ENCODE measurements around the gene NUP210. TPM values are rescaled to one million over a fixed set of nuclear protein-coding genes. Genes with fewer than 3 reads are reported as not detected.
"Not testable (repeated sequence)": the region's sequence is repeated elsewhere in the genome, so short reads cannot be mapped to it uniquely, and the experiment has no call there.

Gene NUP210
- total RNA-seq, 1 donor from 2014 or later = 2.3 TPM

- DNase-seq (ENCODE audit: low read depth in 2 of 2) = no peak
Observed at GRCh38 chr3:13429631-13430291, 9.6 kb upstream of the NUP210 start.

GRCh38 chr3:13428678-13429077 lies 8.6 kb upstream of the NUP210 start:
- not testable (repeated sequence) for DNase-seq (ENCODE audit: low read depth in 2 of 2)

DNA sequence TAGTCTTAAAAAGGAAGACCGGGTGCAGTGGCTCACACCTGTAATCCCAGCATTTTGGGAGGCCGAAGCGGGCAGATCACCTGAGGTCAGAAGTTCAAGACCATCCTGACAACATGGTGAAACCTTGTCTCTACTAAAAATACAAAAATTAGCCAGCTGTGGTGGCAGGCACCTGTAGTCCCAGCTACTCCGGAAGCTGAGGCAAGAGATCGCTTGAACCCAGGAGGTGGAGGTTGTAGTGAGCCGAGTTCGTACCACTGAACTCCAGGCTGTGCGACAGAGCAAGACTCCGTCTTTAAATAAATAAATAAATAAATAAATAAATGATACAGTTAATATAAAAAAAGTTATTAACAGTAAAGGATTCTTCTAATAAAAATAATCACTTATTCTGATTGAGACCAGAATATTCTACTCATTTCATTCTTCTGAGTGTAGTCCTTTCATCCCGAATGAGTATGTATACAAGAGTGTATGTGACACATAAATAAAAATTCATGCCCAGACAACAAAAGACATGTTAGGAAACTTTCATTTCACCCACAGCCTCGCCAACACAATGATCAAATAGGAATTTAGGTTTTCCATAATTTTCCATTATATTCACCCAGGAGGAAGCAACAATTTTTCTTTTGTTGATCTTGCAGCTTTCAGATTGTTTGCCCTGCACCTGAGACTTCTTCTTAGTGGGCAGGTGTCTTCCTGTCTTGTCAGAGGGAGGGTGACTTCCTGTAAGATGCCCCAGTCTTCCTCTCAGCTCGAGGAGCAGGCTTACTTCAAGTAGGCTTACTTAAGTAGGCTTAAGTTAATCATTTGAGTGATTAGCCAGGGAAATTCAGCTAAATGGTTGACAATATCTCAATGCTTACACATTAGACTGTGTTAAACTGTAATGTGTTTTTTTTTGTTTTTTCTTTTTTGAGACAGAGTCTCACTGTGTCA lies 7.8 kb upstream of the NUP210 start:
- DNase-seq (ENCODE audit: low read depth in 2 of 2) = no peak

GRCh38 chr3:13426591-13426990 lies 6.5 kb upstream of the NUP210 start:
- DNase-seq (ENCODE audit: low read depth in 2 of 2) = no peak

DNA sequence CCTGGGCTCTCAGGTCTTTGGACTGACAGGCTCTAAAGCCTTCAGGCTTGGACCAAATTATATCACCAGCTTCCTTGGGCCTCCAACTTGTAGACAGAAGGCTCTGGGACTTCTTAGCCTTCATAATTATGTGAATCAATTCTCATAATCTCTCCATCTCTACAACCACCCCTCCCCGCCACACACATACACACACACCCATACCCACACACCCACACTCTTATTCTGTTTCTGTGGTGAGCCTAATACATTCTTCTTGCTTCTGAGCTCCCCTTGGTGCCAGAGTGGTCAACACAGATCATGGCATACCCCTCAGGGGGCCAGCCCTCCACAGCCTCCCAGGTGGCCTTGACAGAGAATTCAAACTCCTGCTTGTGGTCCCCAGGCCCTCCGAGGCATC lies 5.6 kb upstream of the NUP210 start:
- no peak for DNase-seq (ENCODE audit: low read depth in 2 of 2)

DNA sequence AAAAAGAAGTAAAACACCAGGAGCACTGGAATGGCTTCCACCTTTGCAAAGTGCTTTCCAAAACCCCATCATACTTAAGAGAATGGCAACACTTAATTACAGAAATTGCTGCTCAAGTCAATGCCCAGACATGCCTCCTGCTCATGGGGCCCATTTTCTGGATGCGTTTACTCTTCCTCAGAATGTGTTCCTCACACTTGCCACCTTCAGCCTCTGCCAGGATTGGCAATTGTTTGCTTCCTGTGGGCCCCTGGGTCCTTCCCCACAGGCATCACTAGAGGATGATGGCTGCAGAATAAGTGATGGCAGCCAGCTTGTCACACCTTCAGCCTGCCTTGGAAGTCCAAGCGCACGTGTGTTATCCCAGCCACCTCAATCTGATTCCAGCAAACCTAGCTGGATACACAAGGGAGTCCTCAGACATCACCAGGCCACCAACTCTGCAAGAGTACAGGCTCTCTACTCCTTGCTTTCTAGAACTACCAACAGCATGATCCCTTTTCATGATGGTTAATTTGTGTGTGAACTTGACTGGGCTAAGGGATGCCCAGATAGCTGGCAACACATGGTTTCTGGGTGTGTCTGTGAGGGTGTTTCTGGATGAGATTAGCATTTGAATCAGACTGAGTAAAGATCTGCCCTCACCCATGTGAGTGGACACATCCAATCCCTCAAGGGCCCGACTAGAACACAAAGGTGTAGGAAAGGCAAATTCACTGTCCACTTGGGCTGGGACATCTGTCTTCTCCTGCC lies 4.9 kb upstream of the NUP210 start:
- DNase-seq (ENCODE audit: low read depth in 2 of 2) = no peak

DNA sequence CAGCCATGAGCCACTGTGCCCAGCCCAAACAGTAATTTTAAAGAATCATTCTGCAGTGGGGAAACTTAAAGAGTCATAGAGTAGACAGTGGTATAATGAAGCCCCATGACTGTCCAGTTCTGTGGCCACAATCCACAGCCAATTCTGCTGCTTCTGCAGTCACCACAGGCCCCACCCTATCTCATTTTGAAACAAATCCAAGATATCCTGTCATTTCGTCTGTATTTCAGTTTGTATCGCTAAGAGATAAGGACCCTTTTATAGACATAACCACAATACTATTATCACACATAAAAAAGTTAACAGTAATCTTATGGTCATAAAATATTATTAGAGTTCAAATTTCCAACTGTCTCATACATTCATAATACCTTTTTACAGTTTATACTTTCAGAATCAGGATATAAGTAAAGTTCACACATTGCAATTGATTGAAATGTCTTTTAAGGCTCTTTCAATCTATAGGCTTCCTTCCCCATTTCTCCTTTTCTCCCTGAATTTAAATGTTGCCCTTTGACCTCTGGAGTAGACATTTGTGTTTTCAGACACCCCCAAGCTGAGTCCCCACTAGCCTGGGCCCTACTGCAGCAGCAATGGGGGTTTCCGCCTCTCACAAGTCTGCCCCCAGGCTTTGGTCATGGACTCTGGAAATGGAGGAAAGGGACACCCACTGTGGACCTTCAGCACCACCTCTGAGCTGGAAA lies 4.2 kb upstream of the NUP210 start:
- DNase-seq (ENCODE audit: low read depth in 2 of 2) = no peak

GRCh38 chr3:13420831-13421765 lies 976 bp upstream of the NUP210 start:
- DNase-seq (ENCODE audit: low read depth in 2 of 2) = no peak

GRCh38 chr3:13419505-13420044 lies 547 bp downstream of the NUP210 start:
- DNase-seq (ENCODE audit: low read depth in 2 of 2) = peak in 1 of 2 donors; percentile 4

- DNase-seq (ENCODE audit: low read depth in 2 of 2) = no peak
Observed at GRCh38 chr3:13417166-13417947, 2.8 kb downstream of the NUP210 start.

GRCh38 chr3:13415997-13416793 lies 3.9 kb downstream of the NUP210 start:
- DNase-seq (ENCODE audit: low read depth in 2 of 2) = no peak

- DNase-seq (ENCODE audit: low read depth in 2 of 2) = no peak
Observed at GRCh38 chr3:13415236-13415986, 4.7 kb downstream of the NUP210 start.

DNA sequence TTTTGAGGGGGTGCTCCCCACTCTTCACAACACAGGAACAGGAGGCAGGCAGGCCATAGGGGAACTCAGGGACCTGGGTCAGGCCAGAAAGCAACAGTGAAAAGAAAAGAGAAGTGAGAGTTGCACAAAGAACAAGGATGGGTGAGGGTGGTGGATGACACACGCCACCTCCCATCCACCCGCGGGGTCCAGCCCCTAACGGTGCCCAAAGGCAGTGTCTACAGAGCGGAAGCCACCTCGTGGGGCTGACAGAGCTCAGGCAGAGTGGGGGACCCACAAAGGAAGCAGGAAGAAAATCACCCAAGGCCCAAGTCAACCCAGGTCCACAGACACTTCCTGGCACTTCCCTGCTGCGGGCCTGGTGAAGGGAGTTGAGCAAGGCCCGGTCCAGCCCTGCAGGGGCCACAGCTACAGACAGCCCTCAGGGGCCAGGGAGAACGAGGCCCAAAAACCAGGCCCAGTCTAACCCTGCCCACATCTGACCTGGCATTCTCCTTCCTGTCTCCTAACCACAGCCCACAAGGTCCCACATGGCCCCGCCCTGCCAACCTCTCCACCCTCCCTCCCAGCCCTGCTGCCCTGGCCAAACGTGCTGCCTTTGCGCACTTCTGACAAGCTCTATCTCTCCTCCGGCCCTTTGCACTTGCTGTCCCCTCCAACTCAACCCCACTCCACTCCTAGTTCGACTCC lies 5.9 kb downstream of the NUP210 start:
- no peak for DNase-seq (ENCODE audit: low read depth in 2 of 2)

DNA sequence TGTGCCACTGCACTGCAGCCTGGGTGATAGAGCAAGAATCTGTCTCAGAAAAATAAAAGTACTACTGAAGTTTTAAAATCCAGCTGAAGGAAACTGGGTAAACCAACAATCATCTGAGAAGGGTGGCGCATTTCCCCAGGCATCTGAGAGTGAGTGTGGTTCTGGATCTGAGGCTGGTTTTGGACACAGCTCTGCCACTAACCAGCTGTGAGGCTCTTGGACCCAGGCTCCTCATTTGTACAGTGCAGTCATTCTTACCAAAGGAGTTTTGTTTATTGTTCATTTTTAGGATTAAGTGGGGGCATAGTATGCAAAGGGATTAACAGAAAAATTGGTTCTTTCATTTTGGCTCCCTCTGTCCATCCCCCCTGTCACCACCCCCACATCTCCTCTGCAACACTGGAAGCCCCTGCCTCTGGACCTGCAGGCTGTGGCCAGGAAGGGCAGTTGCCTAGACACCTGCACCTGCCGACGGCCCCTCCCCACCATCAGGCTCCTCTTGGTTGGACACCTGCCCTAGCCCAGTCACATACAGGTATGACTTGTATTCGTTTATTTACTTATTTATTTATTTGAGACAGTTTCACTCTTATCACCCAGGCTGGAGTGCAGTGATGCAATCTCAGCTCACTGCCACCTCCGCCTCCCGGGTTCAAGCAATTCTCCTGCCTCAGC lies 8.8 kb downstream of the NUP210 start:
- no peak for DNase-seq (ENCODE audit: low read depth in 2 of 2)

- no peak for DNase-seq (ENCODE audit: low read depth in 2 of 2)
Observed at GRCh38 chr3:13408890-13409289, 11.2 kb downstream of the NUP210 start.

GRCh38 chr3:13407926-13408325 lies 12.2 kb downstream of the NUP210 start:
- DNase-seq (ENCODE audit: low read depth in 2 of 2) = no peak
